H1 (cell line): ENCODE data around the gene FAM107A. TPM values are rescaled to one million over a fixed set of nuclear protein-coding genes. Genes with fewer than 3 reads are reported as not detected.
A peak's percentile ranks its signal among the peaks of the same experiment; 100 is the strongest.

Experiments used
- CHD7 ChIP-seq: fragments of 300-600 bp; sonication (generic); IDR thresholded peaks from 2 replicates; pipeline ENCODE4 v1.7.1; 2012; ENCODE audit warnings: low read length, moderate library complexity, mild to moderate bottlenecking, inconsistent platforms; ENCODE audit not compliant: insufficient replicate concordance
- HDAC2 ChIP-seq, 2 experiments: fragments of 300-600 bp in 1 of 2; sonication (generic) in 1 of 2; IDR thresholded peaks; 2 replicates each; pipeline ENCODE4 v1.6.1; 2011 to 2012; ENCODE audit warnings: low read depth in 2 of 2, low read length in 2 of 2, mild to moderate bottlenecking in 2 of 2, moderate library complexity in 2 of 2, borderline replicate concordance in 1 of 2, inconsistent platforms in 1 of 2
- RAD21 ChIP-seq, 2 experiments: IDR thresholded peaks in 1 of 2; conservative IDR thresholded peaks in 1 of 2; 2 replicates each; pipeline ENCODE4 v1.6.1; 2011; ENCODE audit warnings: low read depth in 2 of 2, low read length in 2 of 2, improper control_type of control experiment in 1 of 2, inconsistent platforms in 1 of 2, mild to moderate bottlenecking in 1 of 2, moderate library complexity in 1 of 2
- polyA plus RNA-seq, 7 experiments: library from polyadenylated mRNA; depleted of rRNA in 3 of 7; stranded (reverse) in 5 of 7; unstranded in 2 of 7; fragments of >200 nt in 5 of 7; fragments of 200-250 nt in 2 of 7; gene quantifications; 1 replicate in 5 of 7; 2 replicates in 1 of 7; 4 replicates in 1 of 7; pipeline versions ENCODE4 v1.2.1 to v1.2.3, GENCODE V29; 2011 to 2013; ENCODE audit warnings: missing spikeins in 2 of 7, mixed read lengths in 2 of 7
- total RNA-seq: library from RNA; stranded (reverse); fragmentation: NEBNext Ultra II Directional; extraction: Animal tissue kit (Norgen Biotek cat#: 25700); gene quantifications from 2 replicates; pipeline ENCODE4 v1.2.1, GENCODE V29; 2021
- TF ChIP-seq, protein P1 (sequence below): IDR thresholded peaks from 2 replicates; pipeline ENCODE4 v1.6.1; 2012; ENCODE audit warnings: inconsistent platforms

The FAM107A gene
- total and polyA plus RNA-seq, 2 of the 8 experiments (the other 6 are each of a cell fraction or from before 2014, with no cell fraction given), result 0.51 to 0.65 TPM

DNA sequence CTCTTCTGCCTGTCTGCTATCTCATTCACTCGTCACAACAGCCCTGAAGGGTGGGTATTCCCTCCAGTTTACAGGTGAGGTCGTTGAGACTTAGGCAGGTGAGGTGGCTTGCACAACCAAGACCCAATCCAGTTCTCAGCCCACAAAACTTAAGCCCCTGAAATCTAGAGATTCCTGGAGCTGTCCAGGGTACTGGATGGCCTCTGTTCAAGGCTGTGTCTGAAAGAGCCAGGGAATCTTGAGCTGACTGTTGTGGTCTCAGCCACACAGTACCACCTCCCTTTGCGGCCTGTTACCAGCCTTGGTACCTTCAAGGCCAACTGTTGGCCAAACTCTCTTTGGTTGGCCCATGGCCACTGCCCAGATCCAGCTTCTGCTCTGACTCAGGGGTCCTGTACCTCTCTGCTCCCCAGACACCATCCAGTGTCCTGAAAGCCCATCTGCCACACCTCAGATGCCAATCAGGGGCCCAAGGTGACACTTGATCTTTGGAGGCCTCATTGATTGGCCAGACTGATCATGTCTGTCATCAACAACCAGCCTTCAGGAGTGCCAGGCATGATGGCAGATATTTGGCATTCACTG is 10.9 kb upstream of the FAM107A start (continued):
- TF ChIP-seq, protein P1, sequence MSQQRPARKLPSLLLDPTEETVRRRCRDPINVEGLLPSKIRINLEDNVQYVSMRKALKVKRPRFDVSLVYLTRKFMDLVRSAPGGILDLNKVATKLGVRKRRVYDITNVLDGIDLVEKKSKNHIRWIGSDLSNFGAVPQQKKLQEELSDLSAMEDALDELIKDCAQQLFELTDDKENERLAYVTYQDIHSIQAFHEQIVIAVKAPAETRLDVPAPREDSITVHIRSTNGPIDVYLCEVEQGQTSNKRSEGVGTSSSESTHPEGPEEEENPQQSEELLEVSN, result peak; percentile 25; the same call in 1 of the 2 replicates
- TF ChIP-seq RAD21 (IDR thresholded peaks at IDR 0.05 in 1 of 2, conservative IDR thresholded peaks at IDR 0.05 in 1 of 2; ENCODE audit: low read depth in 2 of 2, low read length in 2 of 2) (no peak), CHD7 (no peak), HDAC2 (IDR thresholded peaks at IDR 0.05; ENCODE audit: borderline replicate concordance in 1 of 2, low read depth in 2 of 2, low read length in 2 of 2) (peak in 1 of 2 experiments; percentile 14; a peak in 1 of 4 replicates)
